IPS DF 4.7 (cell line): ENCODE results near the gene CDK8.
"Not testable (repeated sequence)": the region's sequence is repeated elsewhere in the genome, so short reads cannot be mapped to it uniquely, and the experiment has no call there.

Experiments
- DNase-seq: peaks from one replicate; pipeline ENCODE4 v3.0.0-alpha.2; 2013; ENCODE audit warnings: low spot score; ENCODE audit errors: extremely low read depth

The CDK8 gene

GRCh38 chr13:26253262-26253786, 605 bp upstream of the CDK8 start:
- no peak for DNase-seq

GRCh38 chr13:26254583-26255111, 718 bp downstream of the CDK8 start:
- DNase-seq: no peak

- DNase-seq: no peak
Measured at GRCh38 chr13:26255115-26255514, 1.2 kb downstream of the CDK8 start.

GRCh38 chr13:26255691-26256277, 1.9 kb downstream of the CDK8 start:
- DNase-seq: no peak

- DNase-seq: no peak
Measured at GRCh38 chr13:26257049-26257448, 3.1 kb downstream of the CDK8 start.

- DNase-seq: no peak
Measured at GRCh38 chr13:26259634-26260033, 5.7 kb downstream of the CDK8 start.

GRCh38 chr13:26262156-26262555, 8.2 kb downstream of the CDK8 start:
- no peak for DNase-seq

- no peak for DNase-seq
Measured at GRCh38 chr13:26266311-26266710, 12.4 kb downstream of the CDK8 start.

- DNase-seq: no peak
Measured at GRCh38 chr13:26270707-26271106, 16.8 kb downstream of the CDK8 start.

- no peak for DNase-seq
Measured at GRCh38 chr13:26272621-26273020, 18.7 kb downstream of the CDK8 start.

GRCh38 chr13:26280295-26280694, 26.4 kb downstream of the CDK8 start:
- DNase-seq: no peak

GRCh38 chr13:26280822-26281221, 26.9 kb downstream of the CDK8 start:
- no peak for DNase-seq

GRCh38 chr13:26285911-26286310, 32.0 kb downstream of the CDK8 start:
- DNase-seq: not testable (repeated sequence)

- not testable (repeated sequence) for DNase-seq
Measured at GRCh38 chr13:26288838-26289237, 34.9 kb downstream of the CDK8 start.

- no peak for DNase-seq
Measured at GRCh38 chr13:26295812-26296211, 41.9 kb downstream of the CDK8 start.

GRCh38 chr13:26299168-26299750, 45.3 kb downstream of the CDK8 start:
- DNase-seq: no peak

- no peak for DNase-seq
Measured at GRCh38 chr13:26300140-26300539, 46.2 kb downstream of the CDK8 start.

- no peak for DNase-seq
Measured at GRCh38 chr13:26305676-26306075, 51.7 kb downstream of the CDK8 start.

- DNase-seq: no peak
Measured at GRCh38 chr13:26307701-26308100, 53.8 kb downstream of the CDK8 start.

- DNase-seq: no peak
Measured at GRCh38 chr13:26308250-26308649, 54.3 kb downstream of the CDK8 start.

GRCh38 chr13:26308836-26309235, 54.9 kb downstream of the CDK8 start:
- no peak for DNase-seq

- no peak for DNase-seq
Measured at GRCh38 chr13:26310003-26310402, 56.1 kb downstream of the CDK8 start.

- no peak for DNase-seq
Measured at GRCh38 chr13:26310470-26310869, 56.5 kb downstream of the CDK8 start.
